Natural killer cell treated with Interleukin-12 subunit alpha and Interleukin-12 subunit beta and Interleukin-15 and Interleukin-18, amount 100 ng/mL, for 72 hours (primary cell): Measurements from ENCODE around the gene HELZ2. TPM values are rescaled to one million over a fixed set of nuclear protein-coding genes. Genes with fewer than 3 reads are reported as not detected.

Source experiments
- total RNA-seq, 2 donors: library from RNA; stranded (reverse); gene quantifications; one replicate each; pipeline ENCODE4 v1.2.3, GENCODE V29; 2022

The HELZ2 gene
- total RNA-seq, 2 donors from 2014 or later, result 19.6 to 27.6 TPM

Other genes starting within 250 kb of the HELZ2 start
- not detected for gene CHRNA4, start 212.9 kb downstream of the HELZ2 start, total RNA-seq
- not detected for gene KCNQ2, start 101.6 kb downstream of the HELZ2 start, total RNA-seq
- 1 to 10 TPM; 3.1 to 6.1 TPM for gene EEF1A2, start 75.2 kb downstream of the HELZ2 start, total RNA-seq
- gene PPDPF, start 53.5 kb downstream of the HELZ2 start, total RNA-seq, result 10 to 100 TPM; 66.4 to 96.9 TPM
- gene PTK6, start 36.9 kb downstream of the HELZ2 start, total RNA-seq, result under 1 TPM in 1 of 2 donors, not detected in 1; 0.19 TPM
- gene SRMS, start 26.5 kb downstream of the HELZ2 start, total RNA-seq, result not detected
- gene FNDC11, start 20.1 kb downstream of the HELZ2 start, total RNA-seq, result under 1 TPM; 0.31 to 0.39 TPM
- gene GMEB2, start 52.9 kb upstream of the HELZ2 start, total RNA-seq, result 10 to 100 TPM; 14.7 to 15.5 TPM
- gene STMN3, start 79.2 kb upstream of the HELZ2 start, total RNA-seq, result 1 to 10 TPM in 1 of 2 donors, under 1 TPM in 1; 0.88 to 3.2 TPM
- gene RTEL1, start 84.1 kb upstream of the HELZ2 start, total RNA-seq, result 10 to 100 TPM; 32.3 to 76.9 TPM
- not detected for gene TNFRSF6B, start 122.4 kb upstream of the HELZ2 start, total RNA-seq
- 10 to 100 TPM; 52.4 to 87.0 TPM for gene ARFRP1, start 133.7 kb upstream of the HELZ2 start, total RNA-seq
- gene ZGPAT, start 133.8 kb upstream of the HELZ2 start, total RNA-seq, result 10 to 100 TPM; 40.8 to 53.0 TPM
- 10 to 100 TPM in 1 of 2 donors, 1 to 10 TPM in 1; 9.3 to 15.7 TPM for gene LIME1, start 162.4 kb upstream of the HELZ2 start, total RNA-seq
- gene SLC2A4RG, start 165.5 kb upstream of the HELZ2 start, total RNA-seq, result 10 to 100 TPM; 21.0 to 31.1 TPM